Measurements from ENCODE around the gene RCAN1. TPM values are rescaled to one million over a fixed set of nuclear protein-coding genes. Genes with fewer than 3 reads are reported as not detected.

Gene RCAN1
- total RNA-seq, 2 experiments from 2014 or later = 1.1 to 1.5 TPM

GRCh38 chr21:34651642-34652041 is 36.7 kb upstream of the RCAN1 start:
- H3K4me3 ChIP-seq (ENCODE audit: low read length) = no peak overlapping the region
- no peak overlapping the region for H3K27ac ChIP-seq (ENCODE audit: low read depth in 1 of 2, low read length in 2 of 2)
- H3K27me3 ChIP-seq (ENCODE audit: control insufficient read depth in 1 of 2, insufficient read depth in 2 of 2, low read length in 2 of 2) = peaks cover 6% of the 10 kb centered on the region in 2 experiments
- ChIA-PET CTCF (no interaction called here), POLR2A (no interaction called here)
- DNase-seq (no peak), ATAC-seq (ENCODE audit: poor library complexity) (no peak)
- H3K27ac Mint-ChIP-seq = no peak overlapping the region
- H3K4me1 Mint-ChIP-seq (ENCODE audit: low read depth) = no peaks in the 10 kb centered on the region
- H3K36me3 Mint-ChIP-seq (ENCODE audit: low read depth) = no peaks in the 10 kb centered on the region
- TF ChIP-seq CTCF (IDR thresholded peaks at IDR 0.05) = no peak
- peaks cover 7 to 9% of the 10 kb centered on the region in 2 experiments for H3K9me3 ChIP-seq (ENCODE audit: control insufficient read depth in 1 of 2, insufficient read depth in 1 of 2, low read length in 2 of 2)
- peaks cover 65% of the 10 kb centered on the region for H3K27me3 Mint-ChIP-seq
- H3K4me1 ChIP-seq (ENCODE audit: insufficient read depth, low read length) = no peaks in the 10 kb centered on the region
- H3K9me3 Mint-ChIP-seq = peaks cover 10% of the 10 kb centered on the region
- no peak overlapping the region for H3K4me3 Mint-ChIP-seq
- intact Hi-C loops (cut with DNase I, micrococcal nuclease) = no loop called here
- H3K36me3 ChIP-seq (ENCODE audit: insufficient read depth, low read length) = no peaks in the 10 kb centered on the region

GRCh38 chr21:34650861-34651431 is 36.0 kb upstream of the RCAN1 start:
- Mint-ChIP-seq H3K9me3 (peaks cover 10% of the 10 kb centered on the region), H3K36me3 (ENCODE audit: low read depth) (no peaks in the 10 kb centered on the region), H3K4me3 (no peak overlapping the region), H3K27me3 (peaks cover 58% of the 10 kb centered on the region), H3K27ac (no peak overlapping the region), H3K4me1 (ENCODE audit: low read depth) (no peaks in the 10 kb centered on the region)
- POLR2A ChIA-PET = no interaction called here
- DNase-seq (no peak), ATAC-seq (ENCODE audit: poor library complexity) (no peak)
- Histone ChIP-seq H3K27ac (ENCODE audit: low read depth in 1 of 2, low read length in 2 of 2) (no peak overlapping the region), H3K4me3 (ENCODE audit: low read length) (no peak overlapping the region), H3K9me3 (ENCODE audit: control insufficient read depth in 1 of 2, insufficient read depth in 1 of 2, low read length in 2 of 2) (peaks cover 7 to 9% of the 10 kb centered on the region in 2 experiments), H3K27me3 (ENCODE audit: control insufficient read depth in 1 of 2, insufficient read depth in 2 of 2, low read length in 2 of 2) (peaks cover 6% of the 10 kb centered on the region in 2 experiments), H3K36me3 (ENCODE audit: insufficient read depth, low read length) (no peaks in the 10 kb centered on the region), H3K4me1 (ENCODE audit: insufficient read depth, low read length) (no peaks in the 10 kb centered on the region)
- CTCF ChIA-PET = no interaction called here
- intact Hi-C loops (cut with DNase I, micrococcal nuclease) = no loop called here
- TF ChIP-seq CTCF (IDR thresholded peaks at IDR 0.05) = no peak

GRCh38 chr21:34649400-34649799 is 34.5 kb upstream of the RCAN1 start:
- no peak for TF ChIP-seq CTCF (IDR thresholded peaks at IDR 0.05)
- H3K36me3 Mint-ChIP-seq (ENCODE audit: low read depth) = no peaks in the 10 kb centered on the region
- Histone ChIP-seq H3K4me3 (ENCODE audit: low read length) (no peak overlapping the region), H3K9me3 (ENCODE audit: control insufficient read depth in 1 of 2, insufficient read depth in 1 of 2, low read length in 2 of 2) (peaks cover 7 to 9% of the 10 kb centered on the region in 2 experiments), H3K36me3 (ENCODE audit: insufficient read depth, low read length) (no peaks in the 10 kb centered on the region), H3K4me1 (ENCODE audit: insufficient read depth, low read length) (no peaks in the 10 kb centered on the region), H3K27ac (ENCODE audit: low read depth in 1 of 2, low read length in 2 of 2) (no peak overlapping the region), H3K27me3 (ENCODE audit: control insufficient read depth in 1 of 2, insufficient read depth in 2 of 2, low read length in 2 of 2) (peaks cover 6% of the 10 kb centered on the region in 2 experiments)
- H3K4me3 Mint-ChIP-seq = no peak overlapping the region
- H3K4me1 Mint-ChIP-seq (ENCODE audit: low read depth) = no peaks in the 10 kb centered on the region
- no peak overlapping the region for H3K27ac Mint-ChIP-seq
- intact Hi-C loops (cut with DNase I, micrococcal nuclease) = no loop called here
- ATAC-seq (ENCODE audit: poor library complexity) (no peak), DNase-seq (no peak)
- H3K27me3 Mint-ChIP-seq = peaks cover 50% of the 10 kb centered on the region
- ChIA-PET CTCF (no interaction called here), POLR2A (no interaction called here)
- H3K9me3 Mint-ChIP-seq = peaks cover 10% of the 10 kb centered on the region

Measured in CD4-positive, alpha-beta T cell (primary cell).